GM12891 (cell line): ENCODE data around the gene CNIH2.

Experiments
- DNase-seq: peaks from one replicate; pipeline ENCODE4 v3.0.0; 2011; ENCODE audit warnings: low spot score; ENCODE audit not compliant: insufficient read length
- FAIRE-seq: peaks from 2 replicates; lab custom pipeline; 2011; peaks lifted over from hg19 to GRCh38; lab: Jason Lieb, UNC
- PAX5 ChIP-seq: IDR thresholded peaks from 2 replicates; pipeline ENCODE4 v1.6.1; 2011; ENCODE audit warnings: low read length, moderate library complexity, mild to moderate bottlenecking; ENCODE audit not compliant: insufficient read depth, severe bottlenecking
- POLR2A ChIP-seq: IDR thresholded peaks from 2 replicates; pipeline ENCODE4 v1.6.1; 2011; ENCODE audit warnings: low read depth, low read length, control low read depth
- POLR2AphosphoS5 ChIP-seq: IDR thresholded peaks from 2 replicates; pipeline ENCODE4 v1.6.1; 2011; ENCODE audit warnings: low read depth, low read length, control low read depth
- POU2F2 ChIP-seq: IDR thresholded peaks from 2 replicates; pipeline ENCODE4 v1.6.1; 2011; ENCODE audit warnings: low read depth, mild to moderate bottlenecking, control low read depth, low read length, moderate library complexity
- SPI1 ChIP-seq: IDR thresholded peaks from 2 replicates; pipeline ENCODE4 v1.6.1; 2011; ENCODE audit warnings: low read depth, low read length, control low read depth
- TAF1 ChIP-seq: IDR thresholded peaks from 2 replicates; pipeline ENCODE4 v1.6.1; 2011; ENCODE audit warnings: low read depth, low read length, control low read depth

Gene CNIH2

GRCh38 chr11:66322732-66323427 lies 44.9 kb downstream of the CNIH2 start:
- no peak for TF ChIP-seq POLR2A
- TF ChIP-seq POLR2AphosphoS5, result no peak
- no peak for TF ChIP-seq SPI1
- TF ChIP-seq POU2F2, result no peak
- TF ChIP-seq PAX5, result no peak
- no peak for TF ChIP-seq TAF1
- DNase-seq, result no peak
- no peak for FAIRE-seq

- FAIRE-seq (no peak), DNase-seq (no peak)
- no peak for TF ChIP-seq POLR2AphosphoS5
Observed at GRCh38 chr11:66323684-66324083, 45.7 kb downstream of the CNIH2 start.

GRCh38 chr11:66324664-66325063 lies 46.7 kb downstream of the CNIH2 start:
- no peak for FAIRE-seq
- DNase-seq, result no peak
- no peak for TF ChIP-seq POLR2AphosphoS5
- no peak for TF ChIP-seq TAF1
- no peak for TF ChIP-seq PAX5
- TF ChIP-seq POLR2A, result no peak
- TF ChIP-seq POU2F2, result no peak

GRCh38 chr11:66325263-66325671 lies 47.3 kb downstream of the CNIH2 start:
- FAIRE-seq (peak; percentile 48), DNase-seq (no peak)
- no peak for TF ChIP-seq POU2F2
- TF ChIP-seq POLR2A, result no peak
- TF ChIP-seq PAX5, result no peak
- no peak for TF ChIP-seq SPI1
- no peak for TF ChIP-seq TAF1
- no peak for TF ChIP-seq POLR2AphosphoS5

- TF ChIP-seq TAF1, result no peak
- TF ChIP-seq POLR2A, result no peak
- TF ChIP-seq POU2F2, result no peak
- TF ChIP-seq PAX5, result no peak
- TF ChIP-seq POLR2AphosphoS5, result no peak
- no peak for TF ChIP-seq SPI1
- no peak for DNase-seq
- FAIRE-seq, result no peak
Observed at GRCh38 chr11:66326261-66327111, 48.5 kb downstream of the CNIH2 start.

GRCh38 chr11:66327171-66328030 lies 49.4 kb downstream of the CNIH2 start:
- no peak for FAIRE-seq
- no peak for DNase-seq
- TF ChIP-seq POLR2AphosphoS5 (no peak), TAF1 (no peak), PAX5 (no peak), POU2F2 (no peak), SPI1 (no peak), POLR2A (no peak)

- no peak for FAIRE-seq
- TF ChIP-seq PAX5, result no peak
- TF ChIP-seq SPI1, result no peak
- TF ChIP-seq POLR2AphosphoS5, result no peak
- no peak for TF ChIP-seq POLR2A
- TF ChIP-seq POU2F2, result no peak
- no peak for TF ChIP-seq TAF1
Observed at GRCh38 chr11:66328031-66328301, 50.0 kb downstream of the CNIH2 start.

GRCh38 chr11:66328302-66329144 lies 50.5 kb downstream of the CNIH2 start:
- peak; percentile 98 for FAIRE-seq
- TF ChIP-seq PAX5 (no peak), POU2F2 (peak; percentile 16; the same call in 1 of the 2 replicates)
- DNase-seq, result peak; percentile 91

More at GRCh38 chr11:66328031-66328301, 50.0 kb downstream of the CNIH2 start:
- no peak for DNase-seq
